Keratinocyte (primary cell): ENCODE measurements around the gene RAET1E. TPM values are rescaled to one million over a fixed set of nuclear protein-coding genes. Genes with fewer than 3 reads are reported as not detected.

Source experiments
- DNase-seq: peaks from one replicate; pipeline ENCODE4 v3.0.0-alpha.2; 2011; ENCODE audit warnings: low read depth, missing footprints, low spot score
- FAIRE-seq: peaks from 2 replicates; lab custom pipeline; 2011; peaks lifted over from hg19 to GRCh38; lab: Jason Lieb, UNC
- H2AFZ ChIP-seq: 2 replicates; pipeline ENCODE4 v1.6.0; 2012; ENCODE audit warnings: low read length, control low read depth, inconsistent platforms; ENCODE audit not compliant: control insufficient read depth
- H3K27ac ChIP-seq: 2 replicates; pipeline ENCODE4 v1.5.1; 2011; ENCODE audit warnings: low read length; ENCODE audit not compliant: control insufficient read depth, insufficient read depth
- H3K27me3 ChIP-seq: 3 replicates; pipeline ENCODE4 v1.6.0; 2011; ENCODE audit warnings: low read length; ENCODE audit not compliant: control insufficient read depth, insufficient read depth; ENCODE audit errors: extremely low read depth
- H3K36me3 ChIP-seq, 2 experiments: 2 replicates in 1 of 2; 3 replicates in 1 of 2; pipeline ENCODE4 v1.5.1; 2011; ENCODE audit warnings: low read length in 2 of 2, mild to moderate bottlenecking in 1 of 2; ENCODE audit not compliant: control insufficient read depth in 2 of 2, insufficient read depth in 2 of 2; ENCODE audit errors: extremely low read depth in 1 of 2
- H3K4me1 ChIP-seq: 3 replicates; pipeline ENCODE4 v1.5.1; 2011; ENCODE audit warnings: low read length; ENCODE audit not compliant: control insufficient read depth, insufficient read depth; ENCODE audit errors: extremely low read depth
- H3K4me2 ChIP-seq: 3 replicates; pipeline ENCODE4 v1.6.0; 2011; ENCODE audit warnings: low read depth, low read length; ENCODE audit not compliant: control insufficient read depth, insufficient read depth; ENCODE audit errors: extremely low read depth
- H3K4me3 ChIP-seq, 3 experiments: fragments of 200-600 bp in 1 of 3; sonication (generic) in 1 of 3; 2 replicates in 2 of 3; 3 replicates in 1 of 3; pipeline ENCODE4 v1.5.1; 2011 to 2016; ENCODE audit warnings: low read length in 3 of 3, mild to moderate bottlenecking in 3 of 3, control low read depth in 2 of 3, inconsistent platforms in 1 of 3, low read depth in 1 of 3, mixed read lengths in 1 of 3, mixed run types in 1 of 3, moderate library complexity in 1 of 3; ENCODE audit not compliant: control insufficient read depth in 2 of 3, insufficient read depth in 2 of 3; ENCODE audit errors: extremely low read depth in 1 of 3
- H3K79me2 ChIP-seq: 2 replicates; pipeline ENCODE4 v1.6.0; 2012; ENCODE audit warnings: low read length; ENCODE audit not compliant: control insufficient read depth, insufficient read depth
- H3K9ac ChIP-seq: 3 replicates; pipeline ENCODE4 v1.6.0; 2011; ENCODE audit warnings: low read length; ENCODE audit not compliant: control insufficient read depth, insufficient read depth; ENCODE audit errors: extremely low read depth
- H3K9me1 ChIP-seq: 3 replicates; pipeline ENCODE4 v1.6.0; 2011; ENCODE audit warnings: low read length; ENCODE audit not compliant: control insufficient read depth, insufficient read depth; ENCODE audit errors: extremely low read depth
- H3K9me3 ChIP-seq: 2 replicates; pipeline ENCODE4 v1.5.1; 2012; ENCODE audit warnings: low read depth, low read length; ENCODE audit not compliant: control insufficient read depth
- H4K20me1 ChIP-seq: 3 replicates; pipeline ENCODE4 v1.6.0; 2011; ENCODE audit warnings: low read length; ENCODE audit not compliant: control insufficient read depth, insufficient read depth; ENCODE audit errors: extremely low read depth
- CTCF ChIP-seq, 3 experiments: IDR thresholded peaks in 1 of 3; conservative IDR thresholded peaks in 1 of 3; optimal IDR thresholded peaks in 1 of 3; 2 replicates in 2 of 3; 3 replicates in 1 of 3; pipeline versions ENCODE3 to v1.5.1; 2011; ENCODE audit warnings: low read length in 3 of 3, mild to moderate bottlenecking in 3 of 3, moderate library complexity in 2 of 3, control low read depth in 1 of 3, inconsistent platforms in 1 of 3; ENCODE audit not compliant: insufficient read depth in 2 of 3; ENCODE audit errors: extremely low read depth in 1 of 3
- EZH2 ChIP-seq: IDR thresholded peaks from one replicate; pipeline ENCODE4 v1.6.1; 2012; ENCODE audit warnings: inconsistent platforms, mild to moderate bottlenecking, low read length, moderate library complexity
- dilution Hi-C: fragments of 300-500 bp; cut with MboI; formaldehyde crosslinking; loops from one replicate; pipeline ENCODE4 v1.7.0; 2020; ENCODE audit warnings: low sequenced_read_pairs; ENCODE audit not compliant: extremely low pct_ligation_motif_present
- polyA plus RNA-seq, 5 experiments: library from polyadenylated mRNA; depleted of rRNA in 3 of 5; stranded (reverse) in 3 of 5; stranded (forward) in 1 of 5; unstranded in 1 of 5; fragments of >200 nt; gene quantifications; 1 replicate in 1 of 5; 2 replicates in 3 of 5; 3 replicates in 1 of 5; pipeline versions ENCODE4 v1.2.1 to v1.2.3, GENCODE V29; 2011 to 2012; ENCODE audit warnings: missing spikeins in 2 of 5, low read depth in 1 of 5, low replicate concordance in 1 of 5

RAET1E gene
- polyA plus RNA-seq, 1 donor (not counting 4 experiments of a cell fraction or from before 2014, with no cell fraction given), result 14.0 TPM

- FAIRE-seq, result no peak
- dilution Hi-C loops, result no loop called here
- TF ChIP-seq CTCF (optimal IDR thresholded peaks at IDR 0.05 in 1 of 3, IDR thresholded peaks at IDR 0.05 in 1 of 3, conservative IDR thresholded peaks at IDR 0.05 in 1 of 3; ENCODE audit: extremely low read depth in 1 of 3, insufficient read depth in 2 of 3, low read length in 3 of 3), result no peak
- no peak for TF ChIP-seq EZH2
Observed at GRCh38 chr6:149899486-149899885, 1.6 kb upstream of the RAET1E start.

GRCh38 chr6:149898966-149899365 is 1.1 kb upstream of the RAET1E start:
- H3K36me3 ChIP-seq, result no peaks in the 10 kb centered on the region
- FAIRE-seq, result no peak
- no peaks in the 10 kb centered on the region for H3K9me1 ChIP-seq
- H3K79me2 ChIP-seq, result no peaks in the 10 kb centered on the region
- dilution Hi-C loops, result no loop called here
- TF ChIP-seq EZH2, result no peak
- no peak for TF ChIP-seq CTCF (optimal IDR thresholded peaks at IDR 0.05 in 1 of 3, IDR thresholded peaks at IDR 0.05 in 1 of 3, conservative IDR thresholded peaks at IDR 0.05 in 1 of 3; ENCODE audit: extremely low read depth in 1 of 3, insufficient read depth in 2 of 3, low read length in 3 of 3)
- H3K27ac ChIP-seq, result no peak overlapping the region
- no peak overlapping the region for H3K4me2 ChIP-seq
- H3K9me3 ChIP-seq, result no peaks in the 10 kb centered on the region
- H3K4me1 ChIP-seq, result peaks cover 55% of the 10 kb centered on the region
- no peak overlapping the region for H2AFZ ChIP-seq
- H3K4me3 ChIP-seq, result no peak overlapping the region
- no peaks in the 10 kb centered on the region for H3K27me3 ChIP-seq
- H3K9ac ChIP-seq, result no peak overlapping the region
- H4K20me1 ChIP-seq, result no peaks in the 10 kb centered on the region
- no peak for DNase-seq

More at GRCh38 chr6:149899486-149899885, 1.6 kb upstream of the RAET1E start:
- Histone ChIP-seq H3K4me2 (peak overlapping the region; percentile 65), H3K9me3 (no peaks in the 10 kb centered on the region), H3K9ac (no peak overlapping the region), H3K27ac (peak overlapping the region; percentile 67), H3K36me3 (no peaks in the 10 kb centered on the region), H4K20me1 (no peaks in the 10 kb centered on the region), H3K79me2 (no peaks in the 10 kb centered on the region), H3K27me3 (no peaks in the 10 kb centered on the region), H3K9me1 (no peaks in the 10 kb centered on the region), H3K4me3 (no peak overlapping the region), H2AFZ (no peak overlapping the region), H3K4me1 (peaks cover 55% of the 10 kb centered on the region)
- DNase-seq, result no peak
